ENCODE measurements around the gene SOAT2. TPM values are rescaled to one million over a fixed set of nuclear protein-coding genes. Genes with fewer than 3 reads are reported as not detected.
A peak's percentile ranks its signal among the peaks of the same experiment; 100 is the strongest.

SOAT2 gene
- total RNA-seq, 1 experiment from 2014 or later = not detected

GRCh38 chr12:53160000-53160399, 56.7 kb downstream of the SOAT2 start:
- ATAC-seq (peak; percentile 31), DNase-seq (ENCODE audit: low read depth, low spot score) (no peak)
- CTCF ChIA-PET = interaction anchor here (0.6 to 3.1 kb wide), 11 partner anchors 9 to 219 kb away, joined by 3 to 15 read pairs (median 3); partner anchors contain the start of gene AAAS
- Histone ChIP-seq H3K4me3 (ENCODE audit: low read depth in 2 of 2, low read length in 2 of 2) (no peak overlapping the region), H3K27me3 (ENCODE audit: control insufficient read depth, insufficient read depth, low read length) (no peaks in the 10 kb centered on the region), H3K27ac (ENCODE audit: low read length) (peak overlapping the region; percentile 69; the same call in 1 of the 2 replicates), H3K9me3 (ENCODE audit: control insufficient read depth, insufficient read depth, low read depth, low read length) (no peaks in the 10 kb centered on the region), H3K4me1 (ENCODE audit: control insufficient read depth, insufficient read depth, low read length) (no peaks in the 10 kb centered on the region), H3K36me3 (ENCODE audit: control insufficient read depth, insufficient read depth, low read length) (no peaks in the 10 kb centered on the region)
- in situ Hi-C loops (cut with HindIII; ENCODE audit: low pct_unique_long_range_greater_than_20kb, low sequenced_read_pairs) (no loop called here), intact Hi-C loops (cut with micrococcal nuclease; ENCODE audit: unreplicated experiment) (loop anchor here (10.0 kb wide), 1 partner anchor 95 kb away; no protein-coding TSS in a partner anchor)
- no TSS peak for BruUV-seq (replicated peaks)
- TF ChIP-seq SIN3A (IDR thresholded peaks at IDR 0.05; ENCODE audit: borderline replicate concordance, insufficient read depth, low read depth, low read length) = no peak
- TF ChIP-seq CTCF (IDR thresholded peaks at IDR 0.05) = no peak
- no peak for TF ChIP-seq POLR2AphosphoS5 (IDR thresholded peaks at IDR 0.05; ENCODE audit: low read depth, low read length)
- no peak for TF ChIP-seq TCF7L2 (IDR thresholded peaks at IDR 0.05; ENCODE audit: low read depth, low read length)
- TF ChIP-seq REST (IDR thresholded peaks at IDR 0.05; ENCODE audit: insufficient read depth in 1 of 2, low read depth in 2 of 2, low read length in 1 of 2) = no peak
- POLR2A ChIA-PET = interaction anchor here (1.2 kb wide), 1 partner anchor 21 kb away, joined by 3 read pairs; the partner anchor contains the start of genes CSAD and ZNF740

- H3K36me3 ChIP-seq (ENCODE audit: control insufficient read depth, insufficient read depth, low read length) = no peaks in the 10 kb centered on the region
- no peaks in the 10 kb centered on the region for H3K4me1 ChIP-seq (ENCODE audit: control insufficient read depth, insufficient read depth, low read length)
- intact Hi-C loops (cut with micrococcal nuclease; ENCODE audit: unreplicated experiment) (no loop called here), in situ Hi-C loops (cut with HindIII; ENCODE audit: low pct_unique_long_range_greater_than_20kb, low sequenced_read_pairs) (no loop called here)
- no TSS peak for BruUV-seq (replicated peaks)
- CTCF ChIA-PET = interaction anchor here (0.6 to 3.1 kb wide), 6 partner anchors 10 to 161 kb away, joined by 3 to 15 read pairs (median 4); partner anchors contain the start of gene AAAS
- no peaks in the 10 kb centered on the region for H3K9me3 ChIP-seq (ENCODE audit: control insufficient read depth, insufficient read depth, low read depth, low read length)
- POLR2A ChIA-PET = interaction anchor here (1.2 kb wide), 1 partner anchor 20 kb away, joined by 3 read pairs; the partner anchor contains the start of genes CSAD and ZNF740
- DNase-seq (ENCODE audit: low read depth, low spot score) (no peak), ATAC-seq (no peak)
- H3K4me3 ChIP-seq (ENCODE audit: low read depth in 2 of 2, low read length in 2 of 2) = no peak overlapping the region
- TF ChIP-seq TCF7L2 (IDR thresholded peaks at IDR 0.05; ENCODE audit: low read depth, low read length) (no peak), REST (IDR thresholded peaks at IDR 0.05; ENCODE audit: insufficient read depth in 1 of 2, low read depth in 2 of 2, low read length in 1 of 2) (no peak), POLR2AphosphoS5 (IDR thresholded peaks at IDR 0.05; ENCODE audit: low read depth, low read length) (no peak), SIN3A (IDR thresholded peaks at IDR 0.05; ENCODE audit: borderline replicate concordance, insufficient read depth, low read depth, low read length) (no peak), CTCF (IDR thresholded peaks at IDR 0.05) (no peak)
- H3K27ac ChIP-seq (ENCODE audit: low read length) = no peak overlapping the region
- no peaks in the 10 kb centered on the region for H3K27me3 ChIP-seq (ENCODE audit: control insufficient read depth, insufficient read depth, low read length)
These were observed 57.4 kb downstream of the SOAT2 start for GRCh38 chr12:53160673-53161072.

Data from Panc1 (cell line).